GM21717 (cell line): ENCODE data around the gene CHIC2.
A peak's percentile ranks its signal among the peaks of the same experiment; 100 is the strongest.

Experiments used
- ATAC-seq: cut with Tn5 transposase; IDR thresholded peaks from one replicate; pipeline ENCODE4 v1.9.1; 2021; ENCODE audit warnings: mild to moderate bottlenecking, moderate library complexity; ENCODE audit not compliant: unreplicated experiment

CHIC2 gene

GRCh38 chr4:54093324-54094240, 29.2 kb upstream of the CHIC2 start:
- no peak for ATAC-seq

- no peak for ATAC-seq
Observed at GRCh38 chr4:54092405-54093323, 28.3 kb upstream of the CHIC2 start.

GRCh38 chr4:54091637-54092404, 27.4 kb upstream of the CHIC2 start:
- peak; percentile 76 for ATAC-seq

- no peak for ATAC-seq
Observed at GRCh38 chr4:54090804-54091623, 26.6 kb upstream of the CHIC2 start.

- no peak for ATAC-seq
Observed at GRCh38 chr4:54090404-54090803, 26.0 kb upstream of the CHIC2 start.

GRCh38 chr4:54089875-54090274, 25.5 kb upstream of the CHIC2 start:
- no peak for ATAC-seq

- no peak for ATAC-seq
Observed at GRCh38 chr4:54085284-54085683, 20.9 kb upstream of the CHIC2 start.

GRCh38 chr4:54082168-54082567, 17.8 kb upstream of the CHIC2 start:
- ATAC-seq, result no peak

- ATAC-seq, result no peak
Observed at GRCh38 chr4:54077812-54078211, 13.4 kb upstream of the CHIC2 start.

GRCh38 chr4:54076673-54077072, 12.3 kb upstream of the CHIC2 start:
- no peak for ATAC-seq

GRCh38 chr4:54074381-54074780, 10.0 kb upstream of the CHIC2 start:
- no peak for ATAC-seq

- no peak for ATAC-seq
Observed at GRCh38 chr4:54073271-54073880, 9.0 kb upstream of the CHIC2 start.

- ATAC-seq, result no peak
Observed at GRCh38 chr4:54067166-54067565, 2.8 kb upstream of the CHIC2 start.

- no peak for ATAC-seq
Observed at GRCh38 chr4:54066718-54067129, 2.3 kb upstream of the CHIC2 start.

GRCh38 chr4:54066088-54066415, 1.6 kb upstream of the CHIC2 start:
- ATAC-seq, result no peak

- ATAC-seq, result no peak
Observed at GRCh38 chr4:54065282-54066087, 1.1 kb upstream of the CHIC2 start.

- ATAC-seq, result peak; percentile 24
Observed at GRCh38 chr4:54063737-54064316, 578 bp downstream of the CHIC2 start.

- ATAC-seq, result no peak
Observed at GRCh38 chr4:54063229-54063628, 1.2 kb downstream of the CHIC2 start.

- ATAC-seq, result no peak
Observed at GRCh38 chr4:54062392-54062791, 2.0 kb downstream of the CHIC2 start.
